ENCODE data around the gene OTOP3. TPM values are rescaled to one million over a fixed set of nuclear protein-coding genes. Genes with fewer than 3 reads are reported as not detected.

OTOP3 gene
- total and polyA plus RNA-seq, 2 donors (not counting 3 experiments of a cell fraction or from before 2014, with no cell fraction given): not detected

- H3K9me3 ChIP-seq (replicated peaks; ENCODE audit: control insufficient read depth, insufficient read depth, low read length): no peaks in the 10 kb centered on the region
- DNase-seq (ENCODE audit: low read depth, low spot score) (no peak), FAIRE-seq (no peak)
- ChIA-PET CTCF (no interaction called here), POLR2A (no interaction called here)
- no peak overlapping the region for H2AFZ ChIP-seq (ENCODE audit: low read depth, low read length)
- no peak overlapping the region for H3K9ac ChIP-seq (replicated peaks; ENCODE audit: extremely low read depth, insufficient read depth, low read length)
- intact Hi-C loops (cut with micrococcal nuclease): no loop called here
- no peaks in the 10 kb centered on the region for H3K79me2 ChIP-seq (ENCODE audit: control insufficient read depth, insufficient read depth, low read length)
- no peaks in the 10 kb centered on the region for H3K4me1 ChIP-seq (ENCODE audit: control insufficient read depth, extremely low read depth, insufficient read depth, low read length)
- no peaks in the 10 kb centered on the region for H3K36me3 ChIP-seq (ENCODE audit: control insufficient read depth in 2 of 2, extremely low read depth in 1 of 2, insufficient read depth in 2 of 2, low read length in 2 of 2)
- no peaks in the 10 kb centered on the region for H4K20me1 ChIP-seq (replicated peaks; ENCODE audit: control insufficient read depth, extremely low read depth, insufficient read depth, low read length)
- dilution Hi-C loops (cut with MboI; ENCODE audit: extremely low pct_ligation_motif_present, low sequenced_read_pairs): no loop called here
- TF ChIP-seq CTCF (IDR thresholded peaks at IDR 0.05; ENCODE audit: extremely low read depth in 1 of 2, insufficient read depth in 1 of 2, low read depth in 1 of 2, low read length in 2 of 2) (no peak), FOS (IDR thresholded peaks at IDR 0.05; ENCODE audit: borderline replicate concordance, insufficient read depth, low read length) (no peak), EZH2 (IDR thresholded peaks at IDR 0.05; ENCODE audit: borderline replicate concordance, low read depth, low read length, severe bottlenecking) (no peak), POLR2A (IDR thresholded peaks at IDR 0.05; ENCODE audit: low read depth, low read length) (no peak), POLR2AphosphoS5 (IDR thresholded peaks at IDR 0.05; ENCODE audit: insufficient read depth, low read depth, low read length) (no peak), JUN (IDR thresholded peaks at IDR 0.05; ENCODE audit: borderline replicate concordance, insufficient read depth, insufficient read length, low read depth) (no peak)
- no TSS peak for BruUV-seq (replicated peaks)
- H3K27ac ChIP-seq (ENCODE audit: insufficient read depth, low read depth, low read length): no peak overlapping the region
- no peak overlapping the region for H3K4me3 ChIP-seq (replicated peaks in 1 of 3; ENCODE audit: insufficient read depth in 1 of 3, low read depth in 1 of 3, low read length in 3 of 3)
- H3K27me3 ChIP-seq (ENCODE audit: control insufficient read depth in 2 of 2, insufficient read depth in 2 of 2, low read length in 2 of 2): peaks cover 0 to 3% of the 10 kb centered on the region in 2 experiments
- H3K4me2 ChIP-seq (ENCODE audit: insufficient read depth, low read length): no peak overlapping the region
- H3K9me1 ChIP-seq (replicated peaks; ENCODE audit: control insufficient read depth, extremely low read depth, insufficient read depth, low read length): no peaks in the 10 kb centered on the region
Measured at GRCh38 chr17:74903034-74903433, 32.7 kb upstream of the OTOP3 start.

GRCh38 chr17:74903671-74904070 lies 32.0 kb upstream of the OTOP3 start:
- Histone ChIP-seq H3K36me3 (ENCODE audit: control insufficient read depth in 2 of 2, extremely low read depth in 1 of 2, insufficient read depth in 2 of 2, low read length in 2 of 2) (no peaks in the 10 kb centered on the region), H3K27ac (ENCODE audit: insufficient read depth, low read depth, low read length) (no peak overlapping the region), H3K79me2 (ENCODE audit: control insufficient read depth, insufficient read depth, low read length) (no peaks in the 10 kb centered on the region), H3K4me2 (ENCODE audit: insufficient read depth, low read length) (no peak overlapping the region), H3K9ac (replicated peaks; ENCODE audit: extremely low read depth, insufficient read depth, low read length) (no peak overlapping the region), H2AFZ (ENCODE audit: low read depth, low read length) (no peak overlapping the region), H3K27me3 (ENCODE audit: control insufficient read depth in 2 of 2, insufficient read depth in 2 of 2, low read length in 2 of 2) (no peaks in the 10 kb centered on the region), H3K4me1 (ENCODE audit: control insufficient read depth, extremely low read depth, insufficient read depth, low read length) (no peaks in the 10 kb centered on the region), H3K9me3 (replicated peaks; ENCODE audit: control insufficient read depth, insufficient read depth, low read length) (no peaks in the 10 kb centered on the region), H3K4me3 (replicated peaks in 1 of 3; ENCODE audit: insufficient read depth in 1 of 3, low read depth in 1 of 3, low read length in 3 of 3) (no peak overlapping the region), H3K9me1 (replicated peaks; ENCODE audit: control insufficient read depth, extremely low read depth, insufficient read depth, low read length) (no peaks in the 10 kb centered on the region), H4K20me1 (replicated peaks; ENCODE audit: control insufficient read depth, extremely low read depth, insufficient read depth, low read length) (no peaks in the 10 kb centered on the region)
- dilution Hi-C loops (cut with MboI; ENCODE audit: extremely low pct_ligation_motif_present, low sequenced_read_pairs): no loop called here
- FAIRE-seq (no peak), DNase-seq (ENCODE audit: low read depth, low spot score) (no peak)
- intact Hi-C loops (cut with micrococcal nuclease): no loop called here
- TF ChIP-seq EZH2 (IDR thresholded peaks at IDR 0.05; ENCODE audit: borderline replicate concordance, low read depth, low read length, severe bottlenecking) (no peak), POLR2A (IDR thresholded peaks at IDR 0.05; ENCODE audit: low read depth, low read length) (no peak)
- BruUV-seq (replicated peaks): no TSS peak
- POLR2A ChIA-PET: no interaction called here
- CTCF ChIA-PET: no interaction called here

All from endothelial cell of umbilical vein (primary cell).